Liver (tissue), 3 donors: ENCODE measurements around the gene ANKRD17.

Experiments used
- EGR1 ChIP-seq, 2 donors: IDR thresholded peaks; 2 replicates each; pipeline ENCODE4 v1.6.1; 2016 to 2018; ENCODE audit warnings: antibody characterized with exemption in 2 of 2, low read depth in 2 of 2
- HNF4A ChIP-seq, 2 donors: conservative IDR thresholded peaks; 2 replicates each; pipeline ENCODE4 v1.6.1; 2016; ENCODE audit warnings: antibody characterized with exemption in 2 of 2, mild to moderate bottlenecking in 2 of 2
- NR2F2 ChIP-seq: IDR thresholded peaks from 2 replicates; pipeline ENCODE4 v1.6.1; 2016; ENCODE audit warnings: antibody characterized with exemption
- RAD21 ChIP-seq, 2 donors: IDR thresholded peaks; 2 replicates each; pipeline ENCODE4 v1.6.1; 2016; ENCODE audit warnings: antibody characterized with exemption in 2 of 2, mild to moderate bottlenecking in 2 of 2
- SP1 ChIP-seq: IDR thresholded peaks from 2 replicates; pipeline ENCODE4 v1.6.1; 2018; ENCODE audit warnings: antibody characterized with exemption, mild to moderate bottlenecking
- TAF1 ChIP-seq: conservative IDR thresholded peaks from 2 replicates; pipeline ENCODE4 v1.6.1; 2016; ENCODE audit warnings: antibody characterized with exemption, mild to moderate bottlenecking
- TF ChIP-seq, protein P1 (sequence below): IDR thresholded peaks from 2 replicates; pipeline ENCODE4 v1.6.1; 2016; ENCODE audit warnings: antibody characterized with exemption, mild to moderate bottlenecking
- TF ChIP-seq, protein P2 (sequence below): fragments of 150-350 bp; IDR thresholded peaks from 2 replicates; pipeline ENCODE4 v1.5.1; 2017; ENCODE audit warnings: improper control_type of control experiment, low read depth, low read length; ENCODE audit not compliant: missing input control
- donor health status: healthy.
- donor health status: healthy.

- TF ChIP-seq, protein P1, sequence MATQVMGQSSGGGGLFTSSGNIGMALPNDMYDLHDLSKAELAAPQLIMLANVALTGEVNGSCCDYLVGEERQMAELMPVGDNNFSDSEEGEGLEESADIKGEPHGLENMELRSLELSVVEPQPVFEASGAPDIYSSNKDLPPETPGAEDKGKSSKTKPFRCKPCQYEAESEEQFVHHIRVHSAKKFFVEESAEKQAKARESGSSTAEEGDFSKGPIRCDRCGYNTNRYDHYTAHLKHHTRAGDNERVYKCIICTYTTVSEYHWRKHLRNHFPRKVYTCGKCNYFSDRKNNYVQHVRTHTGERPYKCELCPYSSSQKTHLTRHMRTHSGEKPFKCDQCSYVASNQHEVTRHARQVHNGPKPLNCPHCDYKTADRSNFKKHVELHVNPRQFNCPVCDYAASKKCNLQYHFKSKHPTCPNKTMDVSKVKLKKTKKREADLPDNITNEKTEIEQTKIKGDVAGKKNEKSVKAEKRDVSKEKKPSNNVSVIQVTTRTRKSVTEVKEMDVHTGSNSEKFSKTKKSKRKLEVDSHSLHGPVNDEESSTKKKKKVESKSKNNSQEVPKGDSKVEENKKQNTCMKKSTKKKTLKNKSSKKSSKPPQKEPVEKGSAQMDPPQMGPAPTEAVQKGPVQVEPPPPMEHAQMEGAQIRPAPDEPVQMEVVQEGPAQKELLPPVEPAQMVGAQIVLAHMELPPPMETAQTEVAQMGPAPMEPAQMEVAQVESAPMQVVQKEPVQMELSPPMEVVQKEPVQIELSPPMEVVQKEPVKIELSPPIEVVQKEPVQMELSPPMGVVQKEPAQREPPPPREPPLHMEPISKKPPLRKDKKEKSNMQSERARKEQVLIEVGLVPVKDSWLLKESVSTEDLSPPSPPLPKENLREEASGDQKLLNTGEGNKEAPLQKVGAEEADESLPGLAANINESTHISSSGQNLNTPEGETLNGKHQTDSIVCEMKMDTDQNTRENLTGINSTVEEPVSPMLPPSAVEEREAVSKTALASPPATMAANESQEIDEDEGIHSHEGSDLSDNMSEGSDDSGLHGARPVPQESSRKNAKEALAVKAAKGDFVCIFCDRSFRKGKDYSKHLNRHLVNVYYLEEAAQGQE, result no peak
- TF ChIP-seq EGR1 (IDR thresholded peaks at IDR 0.05; ENCODE audit: low read depth in 2 of 2) (no peak), SP1 (no peak), NR2F2 (no peak), HNF4A (conservative IDR thresholded peaks at IDR 0.05) (no peak), RAD21 (IDR thresholded peaks at IDR 0.05) (no peak), TAF1 (no peak)
- TF ChIP-seq, protein P2, sequence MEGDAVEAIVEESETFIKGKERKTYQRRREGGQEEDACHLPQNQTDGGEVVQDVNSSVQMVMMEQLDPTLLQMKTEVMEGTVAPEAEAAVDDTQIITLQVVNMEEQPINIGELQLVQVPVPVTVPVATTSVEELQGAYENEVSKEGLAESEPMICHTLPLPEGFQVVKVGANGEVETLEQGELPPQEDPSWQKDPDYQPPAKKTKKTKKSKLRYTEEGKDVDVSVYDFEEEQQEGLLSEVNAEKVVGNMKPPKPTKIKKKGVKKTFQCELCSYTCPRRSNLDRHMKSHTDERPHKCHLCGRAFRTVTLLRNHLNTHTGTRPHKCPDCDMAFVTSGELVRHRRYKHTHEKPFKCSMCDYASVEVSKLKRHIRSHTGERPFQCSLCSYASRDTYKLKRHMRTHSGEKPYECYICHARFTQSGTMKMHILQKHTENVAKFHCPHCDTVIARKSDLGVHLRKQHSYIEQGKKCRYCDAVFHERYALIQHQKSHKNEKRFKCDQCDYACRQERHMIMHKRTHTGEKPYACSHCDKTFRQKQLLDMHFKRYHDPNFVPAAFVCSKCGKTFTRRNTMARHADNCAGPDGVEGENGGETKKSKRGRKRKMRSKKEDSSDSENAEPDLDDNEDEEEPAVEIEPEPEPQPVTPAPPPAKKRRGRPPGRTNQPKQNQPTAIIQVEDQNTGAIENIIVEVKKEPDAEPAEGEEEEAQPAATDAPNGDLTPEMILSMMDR, result no peak
These were observed 37.8 kb downstream of the ANKRD17 start for GRCh38 chr4:73220815-73221214.
